Peyer's patch (tissue), 4 donors: Measurements from ENCODE around the gene ZNF521.

ENCODE experiments used
- POLR2A ChIP-seq, 2 donors: fragments of 450-650 bp; IDR thresholded peaks; one replicate each; pipeline ENCODE4 v1.5.1; 2017; ENCODE audit warnings: antibody characterized with exemption in 2 of 2, mild to moderate bottlenecking in 2 of 2, moderate library complexity in 2 of 2
- TF ChIP-seq, protein P1 (sequence below), 6 experiments: fragments of 450-650 bp in 4 of 6; fragments of 200-600 bp in 2 of 6; sonication (generic) in 1 of 6; IDR thresholded peaks; one replicate each; pipeline ENCODE4 v1.5.1; 2017 to 2019; ENCODE audit warnings: antibody characterized with exemption in 6 of 6, mild to moderate bottlenecking in 3 of 6, moderate library complexity in 1 of 6

DNA sequence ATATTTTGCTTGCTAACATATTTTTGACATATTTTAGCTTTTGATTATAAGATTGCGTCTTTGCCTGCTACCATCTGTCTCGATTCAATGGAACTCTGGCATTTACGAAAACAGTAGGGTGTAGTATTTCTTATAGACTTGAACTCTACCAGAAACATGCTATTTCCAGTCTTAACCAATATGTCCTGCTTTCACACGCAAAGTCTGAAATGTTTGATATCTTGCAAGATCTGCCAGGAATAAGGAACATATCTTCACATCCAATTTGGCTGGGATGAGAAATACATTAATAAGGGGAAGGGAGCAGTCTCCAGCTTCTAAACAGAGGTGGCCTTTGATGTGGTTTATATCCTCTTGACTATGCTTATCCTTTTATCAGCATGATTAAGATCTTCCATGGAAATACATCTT, 299.4 kb downstream of the ZNF521 start:
- TF ChIP-seq, protein P1, sequence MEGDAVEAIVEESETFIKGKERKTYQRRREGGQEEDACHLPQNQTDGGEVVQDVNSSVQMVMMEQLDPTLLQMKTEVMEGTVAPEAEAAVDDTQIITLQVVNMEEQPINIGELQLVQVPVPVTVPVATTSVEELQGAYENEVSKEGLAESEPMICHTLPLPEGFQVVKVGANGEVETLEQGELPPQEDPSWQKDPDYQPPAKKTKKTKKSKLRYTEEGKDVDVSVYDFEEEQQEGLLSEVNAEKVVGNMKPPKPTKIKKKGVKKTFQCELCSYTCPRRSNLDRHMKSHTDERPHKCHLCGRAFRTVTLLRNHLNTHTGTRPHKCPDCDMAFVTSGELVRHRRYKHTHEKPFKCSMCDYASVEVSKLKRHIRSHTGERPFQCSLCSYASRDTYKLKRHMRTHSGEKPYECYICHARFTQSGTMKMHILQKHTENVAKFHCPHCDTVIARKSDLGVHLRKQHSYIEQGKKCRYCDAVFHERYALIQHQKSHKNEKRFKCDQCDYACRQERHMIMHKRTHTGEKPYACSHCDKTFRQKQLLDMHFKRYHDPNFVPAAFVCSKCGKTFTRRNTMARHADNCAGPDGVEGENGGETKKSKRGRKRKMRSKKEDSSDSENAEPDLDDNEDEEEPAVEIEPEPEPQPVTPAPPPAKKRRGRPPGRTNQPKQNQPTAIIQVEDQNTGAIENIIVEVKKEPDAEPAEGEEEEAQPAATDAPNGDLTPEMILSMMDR (IDR thresholded peaks at IDR 0.05) = no peak
- TF ChIP-seq POLR2A (IDR thresholded peaks at IDR 0.05) = no peak
